HepG2 (cell line): Measurements from ENCODE around the gene BRI3BP.

Source experiments
- FOXM1 ChIP-seq: sonication (generic); formaldehyde crosslinking; IDR thresholded peaks from 2 replicates; pipeline ENCODE4 v1.5.0; 2020; ENCODE audit warnings: missing genetic modification reagents
- RBAK ChIP-seq: sonication (generic); formaldehyde crosslinking; IDR thresholded peaks from 2 replicates; pipeline ENCODE4 v1.5.1; 2020; ENCODE audit warnings: mild to moderate bottlenecking, missing genetic modification reagents
- ZNF335 ChIP-seq: sonication (generic); formaldehyde crosslinking; IDR thresholded peaks from 2 replicates; pipeline ENCODE4 v1.4.0; 2020; ENCODE audit warnings: missing genetic modification reagents

- no peak for TF ChIP-seq FOXM1
- TF ChIP-seq RBAK: no peak
- no peak for TF ChIP-seq ZNF335 (CRISPR knock-in tag)
These were observed 21.8 kb upstream of the BRI3BP start for GRCh38 chr12:124971603-124972002.
